NCI-H2227 (cell line): ENCODE measurements around the gene NEK1.
"Not testable (repeated sequence)": the region's sequence is repeated elsewhere in the genome, so short reads cannot be mapped to it uniquely, and the experiment has no call there.

Source experiments
- DNase-seq: peaks from one replicate; lab custom pipeline; 2025; ENCODE audit not compliant: unreplicated experiment; lab: John Stamatoyannopoulos, UW

The NEK1 gene

DNA sequence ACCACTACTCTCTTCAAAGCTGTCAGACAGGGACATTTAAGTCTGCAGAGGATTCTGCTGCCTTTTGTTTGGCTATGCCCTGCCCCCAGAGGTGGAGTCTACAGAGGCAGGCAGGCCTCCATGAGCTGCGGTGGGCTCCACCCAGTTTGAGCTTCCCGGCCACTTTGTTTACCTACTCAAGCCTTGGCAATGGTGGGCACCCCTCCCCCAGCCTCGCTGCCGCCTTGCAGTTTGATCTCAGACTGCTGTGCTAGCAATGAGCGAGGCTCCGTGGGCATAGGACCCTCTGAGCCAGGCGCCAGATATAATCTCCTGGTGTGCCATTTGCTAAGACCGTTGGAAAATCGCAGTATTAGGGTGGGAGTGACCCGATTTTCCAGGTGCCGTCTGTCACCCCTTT is 112.5 kb downstream of the NEK1 start:
- DNase-seq: not testable (repeated sequence)

DNA sequence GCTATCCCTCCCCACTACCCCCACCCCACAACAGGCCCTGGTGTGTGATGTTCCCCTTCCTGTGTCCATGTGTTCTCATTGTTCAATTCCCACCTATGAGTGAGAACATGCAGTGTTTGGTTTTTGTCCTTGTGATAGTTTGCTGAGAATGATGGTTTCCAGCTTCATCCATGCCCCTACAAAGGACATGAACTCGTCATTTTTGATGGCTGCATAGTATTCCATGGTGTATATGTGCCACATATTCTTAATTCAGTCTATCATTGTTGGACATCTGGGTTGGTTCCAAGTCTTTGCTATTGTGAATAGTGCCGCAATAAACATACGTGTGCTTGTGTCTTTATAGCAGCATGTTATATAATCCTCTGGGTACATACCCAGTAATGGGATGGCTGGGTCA is 118.1 kb downstream of the NEK1 start:
- not testable (repeated sequence) for DNase-seq

DNA sequence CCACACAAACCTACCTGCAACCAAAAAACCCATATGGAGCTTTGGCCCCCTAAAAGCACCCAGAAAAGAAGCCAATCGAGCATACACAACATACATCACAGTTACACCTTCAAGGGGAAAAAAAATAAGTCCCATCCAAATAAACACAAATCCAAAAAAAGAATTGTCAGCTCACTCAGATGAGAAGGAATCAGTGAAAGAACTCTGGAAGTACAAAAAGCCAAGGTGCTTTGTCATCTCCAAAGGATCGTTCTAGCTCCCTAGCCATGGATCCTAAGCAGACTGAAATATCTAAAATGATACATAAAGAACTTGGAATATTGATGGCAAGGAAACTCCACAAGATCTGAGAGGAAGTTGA is 119.2 kb downstream of the NEK1 start:
- DNase-seq: no peak

DNA sequence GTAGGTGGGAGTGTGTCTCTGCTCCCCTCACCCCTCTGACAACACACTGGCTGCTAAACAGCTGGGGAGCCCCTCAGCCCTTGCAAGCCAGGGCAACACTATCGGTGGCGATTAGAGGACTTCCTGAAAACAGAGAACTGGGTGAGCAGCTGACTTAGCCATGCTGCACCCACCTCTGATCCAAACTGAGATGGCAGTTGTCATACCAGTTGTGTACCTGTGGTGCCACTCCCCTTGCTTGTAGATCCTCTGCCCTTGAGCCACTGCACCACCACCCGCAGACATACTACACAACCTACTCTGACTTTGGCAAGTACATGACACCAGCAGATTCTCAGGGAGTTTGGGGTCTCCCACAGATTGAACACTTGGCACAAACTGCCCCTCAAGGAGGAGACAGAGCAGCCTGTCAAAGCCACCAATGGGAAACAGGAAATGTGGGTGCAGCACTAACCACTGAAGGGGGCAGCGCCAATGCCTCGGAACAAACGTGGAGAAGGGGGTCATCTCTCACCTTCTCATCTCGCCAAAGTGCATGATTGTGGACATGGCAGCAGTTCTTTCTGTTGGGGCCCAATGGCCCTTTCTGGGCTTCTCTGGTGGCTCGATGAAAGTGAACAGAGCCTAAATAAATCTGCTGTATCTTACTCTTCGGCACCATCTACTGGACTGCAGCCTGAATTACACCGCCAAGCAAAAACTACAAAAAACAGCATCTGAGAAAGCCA is 119.8 kb downstream of the NEK1 start:
- peak; percentile 22 for DNase-seq

DNA sequence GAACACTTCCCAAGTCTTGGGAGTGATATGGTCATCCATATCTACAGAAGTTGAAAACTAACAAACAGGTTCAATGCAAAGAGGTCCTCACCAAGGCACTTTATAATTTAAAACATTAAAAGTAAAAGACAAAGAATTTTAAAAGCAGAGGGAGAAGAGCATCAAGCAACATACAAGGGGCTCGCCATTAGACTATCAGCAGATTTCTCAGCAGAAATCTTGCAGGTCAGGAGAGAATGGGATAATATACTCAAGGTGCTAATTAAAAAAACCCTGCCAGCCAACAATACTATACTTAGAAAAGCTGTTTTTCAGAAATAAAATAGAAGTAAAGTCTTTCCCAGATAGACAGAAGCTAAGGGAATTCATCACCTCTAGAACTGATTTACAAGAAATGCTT is 121.2 kb downstream of the NEK1 start:
- DNase-seq: no peak

DNA sequence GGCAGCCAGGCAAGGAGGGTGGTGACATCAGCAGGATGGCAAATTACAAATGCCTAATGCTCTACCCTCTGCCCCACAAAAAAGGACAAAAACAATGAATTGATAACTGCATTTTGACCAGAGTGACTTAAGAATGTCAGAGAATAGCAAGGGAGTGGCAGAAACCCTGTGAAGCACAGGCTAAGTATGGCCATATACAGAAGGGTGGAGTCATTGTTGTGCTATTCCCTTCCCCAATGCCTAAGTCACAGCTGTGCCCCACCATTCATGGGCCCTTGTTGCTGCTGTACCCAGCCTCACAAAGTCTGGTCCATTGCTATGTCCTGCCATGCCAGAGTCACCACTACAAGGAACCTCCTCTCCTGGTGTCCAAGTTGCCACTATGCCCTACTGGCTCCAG is 123.1 kb downstream of the NEK1 start:
- DNase-seq: no peak

DNA sequence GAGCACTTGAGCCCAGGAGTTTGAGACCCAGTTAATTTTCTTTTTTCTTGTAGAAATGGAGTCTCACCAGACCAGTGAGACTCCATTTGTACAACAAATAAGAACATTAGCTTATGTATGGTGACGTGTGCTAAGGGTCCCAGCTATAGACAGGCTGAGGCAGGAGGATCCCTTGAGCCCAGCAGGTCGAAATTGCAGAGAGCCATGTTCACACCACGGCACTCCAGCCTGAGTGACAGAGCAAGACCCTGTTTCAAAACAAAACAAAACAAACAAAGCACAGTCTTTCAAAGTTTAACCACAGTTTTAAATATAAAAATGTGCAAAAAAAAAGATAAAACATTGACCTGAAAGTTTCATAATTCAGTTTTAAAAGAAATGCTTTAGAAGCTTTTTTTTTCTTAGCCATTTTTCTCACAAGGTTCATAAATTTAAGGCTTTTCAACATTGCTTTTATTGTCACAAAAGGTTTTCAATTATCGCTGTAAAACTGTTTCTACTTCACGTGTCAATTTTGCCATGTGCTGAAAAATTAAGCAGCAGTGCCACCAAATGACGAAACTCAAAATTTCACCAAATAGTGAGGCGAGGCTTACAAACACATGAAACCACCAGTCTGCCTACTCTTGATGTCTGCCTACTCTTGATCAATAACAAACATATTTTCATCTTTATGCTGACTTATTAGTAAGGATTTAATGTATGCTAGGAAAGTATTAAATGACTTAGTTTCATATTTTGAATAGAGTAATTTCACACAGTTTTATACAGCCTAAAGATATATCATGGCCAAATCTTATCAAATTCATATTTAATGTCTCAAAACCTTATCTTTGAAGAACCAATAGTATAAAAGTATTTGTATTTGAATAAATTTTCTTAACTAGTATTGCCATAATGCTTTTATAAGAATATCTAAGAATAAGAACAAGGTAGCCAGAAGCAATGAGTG is 126.3 kb downstream of the NEK1 start:
- peak; percentile 57 for DNase-seq

DNA sequence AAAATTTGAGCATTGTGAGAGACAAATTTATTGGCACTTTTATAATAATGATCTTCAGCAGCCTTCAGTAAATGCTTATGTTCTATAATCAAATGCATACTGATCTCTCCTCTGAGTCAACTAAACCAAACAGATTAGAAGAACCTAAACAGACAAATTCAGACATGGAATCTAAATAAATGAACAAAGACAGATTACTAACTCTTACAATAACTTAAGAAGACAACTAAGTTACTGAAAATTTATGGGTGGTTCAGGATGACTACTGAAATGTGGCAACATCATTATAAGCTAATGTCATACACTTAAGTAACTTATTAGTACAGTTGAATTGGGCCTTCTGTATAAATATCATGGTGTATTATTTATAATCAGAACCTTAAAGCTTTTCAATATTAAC is 127.3 kb downstream of the NEK1 start:
- no peak for DNase-seq

DNA sequence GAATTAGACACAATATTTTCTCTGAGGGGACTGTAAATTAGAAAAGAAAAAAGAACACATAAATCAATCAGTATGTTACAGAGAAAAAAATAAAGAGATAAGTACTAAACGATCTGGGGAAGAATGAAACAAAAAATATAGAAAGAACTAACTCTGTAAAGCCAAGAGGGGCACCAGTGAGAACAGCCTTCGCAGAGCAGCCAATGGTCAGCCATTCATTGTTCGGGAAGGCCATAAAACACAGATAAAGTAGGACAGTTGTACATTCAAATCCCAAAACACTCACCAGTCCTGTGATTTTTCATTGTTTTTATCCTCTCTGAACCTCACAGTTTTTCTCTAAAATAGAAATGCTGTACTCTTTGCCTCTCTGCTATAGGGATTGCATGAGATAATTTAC is 127.9 kb downstream of the NEK1 start:
- DNase-seq: no peak

DNA sequence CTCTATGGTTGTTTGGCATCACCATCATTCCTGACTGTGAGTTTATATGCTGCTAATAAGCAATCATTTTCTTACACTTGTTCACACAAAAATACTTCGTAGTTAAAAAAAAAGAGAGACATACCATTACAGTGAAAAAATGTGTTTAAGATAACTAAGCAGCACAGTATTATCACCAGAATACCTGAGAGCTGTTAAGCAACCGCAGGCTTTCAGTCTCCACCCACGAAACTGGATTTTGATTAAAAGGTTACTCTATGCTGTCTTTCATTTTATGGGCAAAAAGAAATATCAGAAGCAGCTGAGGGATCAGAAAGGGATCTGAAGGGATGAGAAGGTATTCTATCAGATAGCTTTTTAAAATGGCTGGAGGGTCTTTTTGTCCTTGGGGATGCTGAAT is 148.3 kb downstream of the NEK1 start:
- no peak for DNase-seq

DNA sequence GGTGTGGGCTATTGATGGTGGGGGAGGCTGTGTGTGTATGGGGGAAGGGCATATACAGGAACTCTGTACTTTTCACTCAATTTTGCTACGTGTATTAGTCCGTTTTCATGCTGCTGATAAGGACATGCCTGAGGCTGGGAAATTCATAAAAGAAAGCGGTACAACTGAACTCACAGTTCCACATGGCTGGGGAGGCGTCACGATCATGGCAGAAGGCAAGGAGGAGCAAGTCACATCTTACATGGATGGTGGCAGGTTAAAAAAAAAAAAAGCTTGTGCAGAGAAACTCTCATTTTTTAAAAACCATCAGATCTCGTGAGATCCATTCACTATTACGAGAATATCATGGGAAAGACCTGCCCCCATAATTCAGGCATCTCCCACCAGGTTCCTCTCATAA is 152.3 kb downstream of the NEK1 start:
- no peak for DNase-seq

DNA sequence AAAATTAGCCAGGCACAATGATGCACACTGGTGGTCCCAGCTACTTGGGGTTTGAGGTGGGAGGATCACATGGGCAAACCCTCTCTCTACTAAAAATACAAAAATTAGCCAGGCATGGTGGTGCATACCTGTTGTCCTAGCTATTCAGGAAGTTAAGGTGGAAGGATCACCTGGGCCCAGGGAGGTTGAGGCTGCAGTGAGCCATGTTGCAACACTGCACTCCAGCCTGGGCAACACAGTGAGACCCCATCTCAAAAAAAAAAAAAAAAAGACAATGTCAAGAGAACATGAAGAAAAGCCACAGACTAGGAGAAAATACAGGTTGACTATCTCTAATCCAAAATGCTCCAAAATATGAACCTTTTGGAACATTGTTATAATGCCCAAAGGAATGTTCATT is 153.8 kb downstream of the NEK1 start:
- no peak for DNase-seq

DNA sequence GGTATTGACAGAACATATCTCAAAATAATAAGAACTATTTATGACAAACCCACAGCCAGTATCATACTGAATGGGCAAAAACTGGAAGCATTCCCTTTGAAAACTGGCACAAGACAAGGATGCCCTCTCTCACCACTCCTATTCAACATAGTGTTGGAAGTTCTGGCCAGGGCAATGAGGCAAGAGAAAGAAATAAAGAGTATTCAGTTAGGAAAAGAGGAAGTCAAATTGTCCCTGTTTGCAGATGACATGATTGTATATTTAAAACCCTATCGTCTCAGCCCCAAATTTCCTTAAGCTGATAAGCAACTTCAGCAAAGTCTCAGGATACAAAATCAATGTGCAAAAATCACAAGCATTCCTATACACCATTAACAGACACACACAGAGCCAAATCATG is 159.7 kb downstream of the NEK1 start:
- not testable (repeated sequence) for DNase-seq

DNA sequence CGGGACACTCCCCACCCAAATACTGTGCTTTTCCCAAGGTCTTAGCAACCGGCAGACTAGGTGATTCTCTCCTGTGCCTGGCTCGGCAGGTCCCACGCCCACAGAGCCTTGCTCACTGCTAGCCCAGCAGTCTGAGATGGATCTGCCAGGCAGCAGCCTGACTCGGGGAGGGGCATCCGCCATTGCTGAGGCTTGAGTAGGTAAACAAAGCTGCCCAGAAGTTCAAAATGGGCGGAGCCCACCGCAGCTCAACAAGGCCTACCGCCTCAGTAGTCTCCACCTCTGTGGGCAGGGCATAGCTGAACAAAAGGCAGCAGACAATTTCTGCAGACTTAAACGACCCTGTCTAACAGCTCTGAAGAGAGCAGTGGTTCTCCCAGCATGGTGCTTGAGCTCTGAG is 163.4 kb downstream of the NEK1 start:
- not testable (repeated sequence) for DNase-seq

DNA sequence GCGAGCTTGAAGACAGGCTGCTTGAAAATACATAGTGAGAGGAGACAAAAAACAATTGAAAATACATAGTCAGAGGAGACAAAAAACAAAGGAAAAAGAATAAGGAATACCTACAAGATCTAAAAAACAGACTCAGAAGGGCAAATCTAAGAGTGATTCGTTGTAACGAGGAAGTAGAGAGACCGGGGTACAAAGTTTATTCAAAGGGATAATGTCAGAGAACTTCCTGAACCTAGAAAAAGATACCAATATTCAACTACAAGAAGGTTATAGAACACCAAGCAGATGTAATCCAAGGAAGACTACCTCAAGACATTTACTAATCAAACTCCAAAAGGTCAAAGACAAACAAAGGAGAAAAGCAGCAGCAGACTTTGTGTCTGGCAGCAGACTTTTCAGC is 165.6 kb downstream of the NEK1 start:
- DNase-seq: no peak

DNA sequence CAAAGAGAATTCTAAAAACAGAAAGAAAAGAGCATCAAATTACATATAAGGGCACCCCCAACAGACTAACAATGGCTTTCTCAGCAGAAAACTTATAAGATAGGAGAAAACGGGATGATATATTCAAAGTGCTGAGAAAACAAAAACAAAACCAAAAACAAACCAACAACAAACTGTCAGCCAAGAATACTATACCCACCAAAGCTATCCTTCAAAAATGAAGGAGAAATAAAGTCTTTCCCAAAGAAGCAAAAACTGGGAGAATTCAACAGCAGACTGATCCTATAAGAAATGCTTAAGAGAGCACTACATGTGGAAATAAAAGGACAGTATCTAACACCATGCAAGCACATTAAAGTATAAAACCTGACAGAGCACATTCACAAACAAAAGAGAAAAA is 168.6 kb downstream of the NEK1 start:
- DNase-seq: no peak

DNA sequence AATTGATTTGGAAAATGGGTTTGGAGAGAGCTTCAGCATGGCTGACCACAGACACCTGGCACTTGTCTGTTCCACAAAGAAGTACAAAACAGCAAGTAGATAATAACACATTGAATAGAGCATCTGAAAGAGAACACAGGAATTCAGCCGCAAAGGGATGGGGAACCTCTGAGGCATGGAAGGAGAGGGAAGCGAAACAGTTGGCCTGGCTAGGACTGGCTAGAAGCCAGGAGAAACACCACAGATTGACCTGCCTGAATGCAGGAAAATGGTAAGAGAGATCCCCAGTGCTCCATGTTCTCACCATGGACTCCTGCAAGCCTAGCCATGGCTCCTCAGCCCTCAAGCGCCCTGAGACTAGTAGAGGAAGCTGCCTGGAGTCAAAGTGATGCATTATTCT is 171.9 kb downstream of the NEK1 start:
- no peak for DNase-seq

DNA sequence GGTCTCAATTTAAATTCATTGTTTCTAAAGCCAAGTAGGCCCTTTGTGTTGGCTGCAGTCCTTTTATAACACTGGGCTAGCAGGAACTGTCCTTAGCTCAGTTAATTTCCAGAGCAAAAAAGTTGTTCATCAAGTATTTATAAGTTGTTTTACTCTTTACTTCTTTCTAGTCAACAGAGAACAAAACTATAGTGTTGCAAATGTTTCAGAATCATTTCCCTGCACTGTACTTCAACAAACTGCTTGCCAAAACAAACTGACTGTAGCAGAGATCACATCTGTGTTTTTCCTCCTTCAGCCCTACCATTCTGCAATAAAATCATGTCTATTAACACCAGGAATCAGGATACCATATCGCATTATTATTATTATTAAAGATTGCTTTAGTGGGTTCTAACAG is 173.1 kb downstream of the NEK1 start:
- no peak for DNase-seq

DNA sequence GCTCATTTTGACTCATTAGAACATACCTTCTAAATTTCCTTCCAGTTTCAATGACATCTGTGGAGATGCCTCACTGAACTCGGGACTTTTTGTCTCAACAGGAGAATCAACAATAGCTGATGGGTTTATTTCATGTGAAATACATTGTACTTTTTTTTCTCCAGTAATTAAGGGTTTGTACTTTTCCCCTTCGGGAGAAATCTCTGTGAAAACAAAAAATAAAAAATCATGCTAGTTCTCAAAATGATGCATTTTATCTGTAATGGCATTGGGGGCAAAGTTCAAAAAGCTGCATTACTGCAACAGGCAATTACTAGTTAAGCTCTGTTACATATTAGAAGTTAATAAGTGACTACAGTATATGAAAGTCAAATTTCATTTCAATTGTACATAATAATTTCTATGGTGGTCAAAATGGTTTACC is 174.3 kb downstream of the NEK1 start:
- DNase-seq: no peak

DNA sequence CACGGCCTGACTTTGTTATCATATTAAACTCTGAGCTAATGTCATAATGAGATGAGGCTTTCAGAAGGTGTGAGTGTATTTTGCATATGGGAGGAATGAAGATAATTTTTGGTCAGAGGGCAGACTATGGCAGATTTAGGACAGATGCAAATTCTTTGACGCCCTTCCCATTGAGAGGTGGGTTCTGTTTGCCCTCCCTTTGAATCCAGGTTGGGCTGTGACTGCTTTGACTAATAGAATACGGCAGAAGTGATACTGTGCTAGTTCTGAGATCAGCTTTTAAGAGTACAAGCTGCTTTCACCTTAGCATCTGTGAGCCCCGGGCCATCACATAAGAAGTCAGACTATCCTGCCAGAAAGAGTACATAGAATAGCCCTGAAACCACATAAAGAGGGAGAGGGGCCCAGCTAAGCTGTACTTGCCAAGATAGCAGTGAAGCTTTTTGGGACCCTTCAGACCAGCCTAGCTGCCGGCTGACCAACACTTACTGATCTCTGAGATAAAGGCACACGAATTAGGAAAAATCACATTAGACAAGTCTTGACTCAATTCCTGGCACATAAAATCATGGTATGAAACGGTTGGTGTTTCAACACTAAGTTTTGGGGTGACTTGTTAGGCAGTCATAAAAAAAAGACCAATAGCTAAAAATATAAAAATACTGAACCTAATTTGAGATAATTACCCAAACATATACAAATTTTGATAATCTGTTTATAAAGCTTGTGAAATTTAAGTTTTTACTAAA is 174.9 kb downstream of the NEK1 start:
- DNase-seq: no peak

DNA sequence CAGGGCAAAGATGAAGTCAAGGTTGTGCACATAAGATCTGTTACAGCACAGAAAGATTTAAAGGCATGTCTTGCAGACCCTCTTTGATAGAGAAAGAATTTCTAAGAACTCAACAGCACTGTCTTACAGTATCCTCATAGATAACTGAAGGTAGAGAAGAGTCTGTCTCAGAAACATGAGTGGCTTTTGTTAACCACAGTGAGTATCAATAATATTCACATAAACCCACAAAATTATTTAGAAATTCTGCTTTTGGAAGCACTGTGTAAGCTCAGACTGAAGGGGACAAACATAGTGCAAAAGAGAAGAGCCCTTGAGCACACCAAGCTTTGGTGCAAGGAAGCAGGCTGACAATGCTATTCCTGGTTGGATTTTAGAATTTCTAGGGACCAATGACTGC is 175.6 kb downstream of the NEK1 start:
- no peak for DNase-seq

DNA sequence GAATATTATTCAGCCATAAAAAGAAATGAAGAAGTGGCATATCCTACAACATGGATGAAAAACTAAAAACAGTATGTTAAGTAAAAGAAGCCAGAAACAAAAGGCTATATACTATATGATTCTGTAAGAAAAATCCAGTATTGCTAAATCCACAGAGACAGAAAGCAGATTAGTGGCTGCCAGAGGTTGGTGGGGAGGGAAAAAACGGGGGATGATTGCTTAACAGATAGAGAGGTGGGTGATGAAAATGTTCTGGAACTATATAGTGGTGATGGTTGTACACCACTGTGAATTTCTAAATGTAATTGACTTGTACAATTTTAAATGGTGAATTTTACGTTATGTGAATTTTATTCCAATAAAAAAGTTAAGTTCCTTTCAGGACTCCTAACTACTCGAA is 184.0 kb downstream of the NEK1 start:
- no peak for DNase-seq
